GM21526 (cell line): Measurements from ENCODE around the gene METTL8.
"Not testable (repeated sequence)": the region's sequence is repeated elsewhere in the genome, so short reads cannot be mapped to it uniquely, and the experiment has no call there.

ENCODE experiments used
- ATAC-seq: cut with Tn5 transposase; IDR thresholded peaks from one replicate; pipeline ENCODE4 v1.9.1; 2021; ENCODE audit warnings: moderate library complexity; ENCODE audit not compliant: unreplicated experiment, low FRiP score

METTL8 gene

GRCh38 chr2:171430516-171431410 is 3.0 kb downstream of the METTL8 start:
- no peak for ATAC-seq

GRCh38 chr2:171422710-171423495 is 10.9 kb downstream of the METTL8 start:
- ATAC-seq, result not testable (repeated sequence)

GRCh38 chr2:171420728-171421563 is 12.8 kb downstream of the METTL8 start:
- ATAC-seq, result no peak

GRCh38 chr2:171419333-171419732 is 14.5 kb downstream of the METTL8 start:
- ATAC-seq, result no peak

GRCh38 chr2:171416009-171416926 is 17.5 kb downstream of the METTL8 start:
- ATAC-seq, result peak; percentile 79

GRCh38 chr2:171414645-171415044 is 19.1 kb downstream of the METTL8 start:
- ATAC-seq, result not testable (repeated sequence)

GRCh38 chr2:171412571-171413175 is 21.1 kb downstream of the METTL8 start:
- no peak for ATAC-seq

GRCh38 chr2:171411791-171412483 is 21.9 kb downstream of the METTL8 start:
- ATAC-seq, result no peak

- no peak for ATAC-seq
These were observed 22.6 kb downstream of the METTL8 start for GRCh38 chr2:171411214-171411613.

GRCh38 chr2:171410624-171411023 is 23.2 kb downstream of the METTL8 start:
- no peak for ATAC-seq

GRCh38 chr2:171410101-171410500 is 23.7 kb downstream of the METTL8 start:
- no peak for ATAC-seq

GRCh38 chr2:171409436-171409971 is 24.3 kb downstream of the METTL8 start:
- ATAC-seq, result no peak

GRCh38 chr2:171407676-171408044 is 26.1 kb downstream of the METTL8 start:
- no peak for ATAC-seq

- ATAC-seq, result peak; percentile 35
These were observed 26.6 kb downstream of the METTL8 start for GRCh38 chr2:171407030-171407675.

- ATAC-seq, result peak; percentile 58
These were observed 27.7 kb downstream of the METTL8 start for GRCh38 chr2:171406044-171406443.

- no peak for ATAC-seq
These were observed 28.2 kb downstream of the METTL8 start for GRCh38 chr2:171405546-171405945.

- no peak for ATAC-seq
These were observed 29.1 kb downstream of the METTL8 start for GRCh38 chr2:171404719-171405118.

- no peak for ATAC-seq
These were observed 29.5 kb downstream of the METTL8 start for GRCh38 chr2:171404261-171404660.
